GM12865 (cell line): ENCODE results near the gene VPS52.

Experiments used
- DNase-seq: peaks from one replicate; pipeline ENCODE4 v3.0.0; 2010; ENCODE audit warnings: low read depth
- H3K4me3 ChIP-seq: 2 replicates; pipeline ENCODE4 v1.5.1; 2011; ENCODE audit warnings: mild to moderate bottlenecking, low read depth, low read length, control low read depth
- CTCF ChIP-seq: IDR thresholded peaks from 2 replicates; pipeline ENCODE4 v1.5.1; 2011; ENCODE audit warnings: low read length, control low read depth, low read depth, inconsistent platforms; ENCODE audit not compliant: insufficient read depth; ENCODE audit errors: missing control alignments

Gene VPS52

GRCh38 chr6:33211666-33212422, 59.8 kb downstream of the VPS52 start:
- no peak overlapping the region for H3K4me3 ChIP-seq
- DNase-seq, result no peak
- TF ChIP-seq CTCF, result no peak

- DNase-seq, result no peak
- no peak overlapping the region for H3K4me3 ChIP-seq
- TF ChIP-seq CTCF, result no peak
Measured at GRCh38 chr6:33211136-33211535, 60.5 kb downstream of the VPS52 start.

GRCh38 chr6:33209856-33210255, 61.8 kb downstream of the VPS52 start:
- H3K4me3 ChIP-seq, result no peak overlapping the region
- DNase-seq, result no peak
- TF ChIP-seq CTCF, result no peak

GRCh38 chr6:33208091-33208967, 63.3 kb downstream of the VPS52 start, which contains the start of gene RING1:
RING1 (plus strand) TSS chr6:33208500; CDS start chr6:33208823, 323 bp downstream.
- no peak for TF ChIP-seq CTCF
- H3K4me3 ChIP-seq, result peak within 1 kb of the TSS; percentile 93
- peak; percentile 86 for DNase-seq

GRCh38 chr6:33207552-33208090, 64.1 kb downstream of the VPS52 start:
- no peak for TF ChIP-seq CTCF
- H3K4me3 ChIP-seq, result peak overlapping the region; percentile 93
- DNase-seq, result no peak

GRCh38 chr6:33206864-33207551, 64.7 kb downstream of the VPS52 start:
- no peak for TF ChIP-seq CTCF
- H3K4me3 ChIP-seq, result peak overlapping the region; percentile 93; the same call in 1 of the 2 replicates
- DNase-seq, result no peak
